ENCODE measurements around the gene BTBD1.

The BTBD1 gene

GRCh38 chr15:83066734-83067637 lies at the start of gene BTBD1:
TSS of gene BTBD1 (minus strand) at chr15:83067252. CDS start at chr15:83067151, 101 bp downstream.
- DNase-seq = peak; percentile 97

- DNase-seq = no peak
These were observed 48.9 kb upstream of the BTBD1 start for GRCh38 chr15:83115831-83116565.

GRCh38 chr15:83115410-83115809 lies 48.4 kb upstream of the BTBD1 start:
- no peak for DNase-seq

- DNase-seq = no peak
These were observed 47.8 kb upstream of the BTBD1 start for GRCh38 chr15:83114856-83115255.

DNA sequence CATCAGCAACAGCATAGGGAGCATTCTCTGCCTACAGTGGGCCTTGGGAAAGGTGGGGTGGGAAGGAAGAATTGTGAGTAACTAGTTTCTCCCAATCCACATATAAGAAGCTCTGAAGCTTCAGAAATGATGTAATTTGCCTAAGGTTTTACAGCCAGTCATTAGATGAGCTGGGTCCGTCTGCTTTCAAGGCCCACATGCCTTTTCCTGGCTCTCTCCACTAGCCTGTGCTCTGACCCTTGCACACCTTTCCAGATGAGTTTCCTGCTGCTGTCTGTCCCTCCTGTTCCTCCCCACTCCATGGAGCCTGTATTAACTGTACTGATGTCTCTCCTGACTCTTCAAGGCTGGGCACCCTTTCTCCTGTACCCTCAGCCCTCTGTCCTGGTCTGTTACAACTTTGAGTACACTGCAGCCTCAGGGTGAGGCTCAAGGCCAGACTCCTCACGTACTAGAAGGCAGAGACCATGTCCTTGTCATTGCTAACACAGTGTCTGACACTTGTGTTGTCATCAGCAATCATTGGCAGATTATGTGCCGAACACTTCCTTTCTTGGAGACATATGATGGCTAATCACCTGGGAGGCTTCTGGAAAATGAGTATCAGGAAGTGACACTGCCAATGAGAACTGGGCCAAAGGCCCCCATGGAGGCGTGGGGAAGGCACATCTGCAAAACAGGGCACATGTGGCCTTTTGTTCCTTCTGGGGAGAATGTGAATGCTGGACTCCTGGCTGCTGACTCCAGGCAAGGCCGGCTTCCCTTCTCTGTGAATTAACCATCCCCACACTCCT lies 47.0 kb upstream of the BTBD1 start:
- peak; percentile 38 for DNase-seq

- no peak for DNase-seq
These were observed 45.9 kb upstream of the BTBD1 start for GRCh38 chr15:83112956-83113299.

- DNase-seq = no peak
These were observed 45.3 kb upstream of the BTBD1 start for GRCh38 chr15:83112233-83112955.

- DNase-seq = no peak
These were observed 44.1 kb upstream of the BTBD1 start for GRCh38 chr15:83111149-83111548.

- peak; percentile 29 for DNase-seq
These were observed 43.3 kb upstream of the BTBD1 start for GRCh38 chr15:83110381-83110780.

DNA sequence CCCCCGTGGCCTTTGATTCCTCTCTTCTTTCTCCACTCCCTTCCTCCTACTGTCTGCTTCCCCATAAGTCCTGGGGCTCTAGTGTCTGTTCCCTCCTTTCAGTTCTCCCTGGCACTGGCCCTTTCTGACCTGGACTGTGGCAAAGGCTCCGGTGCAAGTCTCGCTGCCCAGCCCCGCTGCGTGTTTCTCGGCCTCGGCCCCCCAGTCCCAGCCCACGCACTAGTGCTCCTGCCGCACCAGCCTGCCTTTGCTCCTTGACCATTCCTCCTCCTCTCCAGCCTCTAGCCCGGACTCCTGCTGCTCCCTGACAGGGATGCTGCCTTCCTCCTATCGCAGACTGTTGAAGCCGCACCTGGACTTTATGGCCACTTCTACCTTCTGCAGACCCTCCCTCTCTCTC lies 42.5 kb upstream of the BTBD1 start:
- DNase-seq = peak; percentile 24

- DNase-seq = peak; percentile 94
These were observed 41.5 kb upstream of the BTBD1 start for GRCh38 chr15:83108266-83109219.

DNA sequence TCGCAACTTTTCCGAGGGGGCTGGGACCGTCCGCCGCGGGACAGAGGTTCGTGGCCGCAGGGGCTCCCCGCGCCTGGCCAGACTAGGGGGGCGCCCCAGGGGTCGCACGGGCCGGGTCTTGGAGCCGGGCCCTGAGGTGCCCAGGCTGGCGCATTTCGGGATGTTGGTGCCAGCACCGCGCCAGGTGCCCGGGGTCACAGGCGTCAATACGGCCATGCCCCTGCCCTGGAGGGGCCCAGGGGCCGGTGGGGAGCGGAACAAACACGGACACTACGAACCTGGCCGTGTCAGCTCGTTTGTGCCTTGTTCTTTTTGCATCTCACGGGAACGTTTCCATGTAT lies 40.8 kb upstream of the BTBD1 start:
- no peak for DNase-seq

GRCh38 chr15:83106994-83107840 lies 40.2 kb upstream of the BTBD1 start, which contains the start of gene TM6SF1:
TSS of gene TM6SF1 (plus strand) at chr15:83107645. CDS start at chr15:83107681, 36 bp downstream.
- DNase-seq = peak; percentile 19

- DNase-seq = peak; percentile 5
These were observed 38.4 kb upstream of the BTBD1 start for GRCh38 chr15:83105440-83105839.

GRCh38 chr15:83104141-83104540 lies 37.1 kb upstream of the BTBD1 start:
- DNase-seq = no peak

DNA sequence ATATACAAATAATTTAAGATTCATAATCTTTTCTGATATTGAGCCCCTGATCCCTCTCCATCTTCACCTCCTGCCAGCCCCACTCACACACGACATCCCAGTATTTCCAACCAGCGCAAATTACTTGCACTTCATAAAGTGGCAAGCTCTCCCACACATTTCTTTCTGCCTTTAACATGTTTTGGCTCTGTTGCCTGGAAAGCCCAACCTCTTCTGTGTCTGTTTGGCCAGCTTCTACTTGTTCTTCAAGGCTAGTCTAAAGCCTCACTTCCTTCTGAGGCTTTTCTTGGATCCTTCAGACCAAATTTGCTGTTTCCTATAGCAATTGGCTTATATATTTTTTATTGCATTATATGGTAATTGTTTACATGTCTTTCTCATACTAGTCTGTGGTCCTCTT lies 35.3 kb upstream of the BTBD1 start:
- no peak for DNase-seq

- peak; percentile 75 for DNase-seq
These were observed 33.1 kb upstream of the BTBD1 start for GRCh38 chr15:83100097-83100646.

DNA sequence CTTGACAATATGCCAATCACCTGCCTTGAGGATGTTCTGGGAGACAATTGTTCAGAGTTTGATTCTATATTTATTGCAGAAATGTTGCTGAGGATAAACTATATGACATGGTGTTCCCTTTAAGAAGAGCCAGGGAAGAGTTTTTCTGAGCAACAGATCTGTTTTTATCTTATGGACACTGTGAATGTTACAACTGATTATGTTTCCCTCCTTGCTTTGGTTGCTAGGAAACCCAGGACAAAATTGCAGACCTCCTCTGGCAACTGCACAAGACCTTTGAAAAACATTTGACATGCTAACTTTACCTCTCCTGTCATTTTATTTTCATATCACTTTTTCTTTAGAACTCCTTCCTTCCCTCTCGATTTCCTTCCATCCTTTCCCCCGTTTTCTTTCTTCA lies 32.2 kb upstream of the BTBD1 start:
- no peak for DNase-seq

GRCh38 chr15:83098079-83098478 lies 31.0 kb upstream of the BTBD1 start:
- DNase-seq = no peak

DNA sequence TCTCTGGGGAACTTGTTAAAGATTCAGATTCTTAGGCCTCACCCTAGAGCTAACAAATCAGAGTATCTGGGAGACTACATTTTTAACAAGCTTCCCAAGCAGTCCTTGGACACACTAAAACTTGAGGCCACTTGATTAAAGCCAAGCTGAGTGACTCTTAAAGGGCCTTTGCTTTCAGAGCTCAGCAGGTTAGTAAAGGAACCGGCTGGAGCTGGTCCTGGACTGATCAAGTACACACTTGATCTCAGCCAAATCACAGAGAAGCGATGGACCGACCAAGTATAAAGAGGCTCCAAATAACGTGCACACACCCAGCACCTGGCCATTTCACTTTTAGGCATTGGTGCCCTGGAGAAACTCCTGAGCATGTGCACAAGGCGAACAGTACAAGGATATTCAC lies 27.5 kb upstream of the BTBD1 start:
- no peak for DNase-seq
